ENCODE data around the gene ZBTB16.

The ZBTB16 gene

DNA sequence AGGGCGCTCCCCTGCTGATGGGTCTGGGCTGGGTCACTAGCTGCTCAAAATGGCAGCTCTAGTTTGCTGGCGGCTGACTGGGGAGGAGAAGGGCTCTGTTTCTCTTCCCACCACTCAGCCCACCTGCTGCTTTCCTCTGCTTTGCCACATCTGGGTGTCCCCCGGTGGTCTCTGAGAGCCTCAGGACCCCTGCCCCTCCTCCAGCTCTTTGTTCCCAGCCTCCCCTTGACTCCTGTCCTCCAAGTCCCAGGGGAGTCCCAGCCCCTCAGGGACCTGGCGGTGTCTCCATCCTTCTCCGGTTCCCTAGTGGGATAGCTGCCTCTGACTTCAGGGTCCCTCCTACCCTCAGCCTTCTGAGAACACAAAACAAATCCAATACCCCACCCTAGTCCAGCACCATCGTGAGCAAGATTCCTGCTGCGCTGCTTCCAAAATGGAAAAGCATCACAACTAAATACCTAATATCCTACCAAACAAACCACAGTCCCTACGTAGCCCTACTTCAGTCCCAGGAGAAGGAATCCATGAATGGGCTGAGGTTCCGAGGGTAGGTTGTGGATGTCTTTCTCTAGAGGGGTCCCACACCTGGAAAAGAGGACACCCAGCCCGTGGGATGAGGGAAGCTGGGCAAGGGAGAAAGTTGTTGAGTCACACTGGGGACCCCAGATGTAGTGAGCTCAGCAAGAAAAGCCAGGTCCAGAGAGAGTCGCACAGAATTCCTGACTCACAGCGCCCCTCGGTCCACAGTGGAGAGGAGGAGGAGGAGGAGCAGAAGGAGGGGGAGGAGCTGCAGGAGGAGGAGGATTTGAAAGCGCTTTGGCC, 191.7 kb downstream of the ZBTB16 start:
- no peak for DNase-seq

- no peak for DNase-seq
Measured at GRCh38 chr11:114251815-114252337, 192.4 kb downstream of the ZBTB16 start.

DNA sequence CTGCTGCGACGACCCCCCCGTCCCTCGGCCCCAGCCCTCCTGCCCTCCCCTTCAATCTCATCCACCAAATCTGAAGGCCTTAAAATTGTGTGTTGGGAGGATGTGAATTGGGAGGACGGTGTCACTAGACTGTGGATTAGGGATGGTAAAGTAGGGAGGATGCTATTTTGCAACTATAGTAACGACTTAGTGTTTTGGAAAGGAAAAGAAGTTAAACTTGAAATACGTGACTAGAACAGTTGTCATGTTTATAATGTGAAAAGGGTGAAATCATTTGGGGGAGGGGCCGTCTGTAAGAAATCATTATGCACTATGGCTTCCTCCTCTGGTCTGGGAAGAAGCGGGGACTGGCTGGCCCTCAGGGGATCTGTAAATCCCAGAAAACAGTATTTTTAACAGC, 193.3 kb downstream of the ZBTB16 start:
- no peak for DNase-seq

GRCh38 chr11:114253771-114254170, 194.3 kb downstream of the ZBTB16 start:
- no peak for DNase-seq

DNA sequence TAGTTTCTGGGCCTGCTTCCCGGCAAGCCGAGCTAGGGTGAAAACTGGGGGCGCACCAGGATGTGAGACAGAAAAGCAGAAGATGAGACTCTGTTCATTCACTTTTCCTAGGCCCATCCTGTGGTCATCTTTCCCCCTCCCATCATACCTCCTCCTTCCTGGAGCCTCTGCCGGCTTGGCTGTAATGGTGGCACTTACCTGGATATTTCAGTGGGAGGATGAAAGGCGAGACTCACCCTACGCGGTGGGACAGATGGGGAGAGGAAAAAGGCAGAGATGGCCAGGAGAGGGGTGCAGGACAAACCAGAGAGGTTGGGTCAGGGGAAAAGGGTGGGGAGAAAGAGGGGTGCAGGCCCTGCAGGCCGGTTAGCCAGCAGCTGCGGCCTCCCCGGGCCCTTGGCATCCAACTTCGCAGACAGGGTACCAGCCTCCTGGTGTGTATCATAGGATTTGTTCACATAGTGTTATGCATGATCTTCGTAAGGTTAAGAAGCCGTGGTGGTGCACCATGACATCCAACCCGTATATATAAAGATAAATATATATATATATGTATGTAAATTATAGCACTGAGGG, 195.1 kb downstream of the ZBTB16 start:
- no peak for DNase-seq

DNA sequence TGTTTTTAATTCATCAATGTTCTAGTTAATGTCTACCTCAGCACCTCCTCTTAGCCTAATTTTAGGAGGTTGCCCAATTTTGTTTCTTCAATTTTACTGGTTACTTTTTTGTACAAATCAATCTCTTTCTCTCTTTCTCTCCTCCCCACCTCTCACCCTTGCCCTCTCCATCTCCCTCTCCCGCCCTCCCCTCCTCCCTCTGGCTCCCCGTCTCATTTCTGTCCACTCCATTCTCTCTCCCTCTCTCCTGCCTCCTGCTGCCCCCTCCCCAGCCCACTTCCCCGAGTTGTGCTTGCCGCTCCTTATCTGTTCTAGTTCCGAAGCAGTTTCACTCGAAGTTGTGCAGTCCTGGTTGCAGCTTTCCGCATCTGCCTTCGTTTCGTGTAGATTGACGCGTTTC, 195.8 kb downstream of the ZBTB16 start:
- DNase-seq, result no peak

DNA sequence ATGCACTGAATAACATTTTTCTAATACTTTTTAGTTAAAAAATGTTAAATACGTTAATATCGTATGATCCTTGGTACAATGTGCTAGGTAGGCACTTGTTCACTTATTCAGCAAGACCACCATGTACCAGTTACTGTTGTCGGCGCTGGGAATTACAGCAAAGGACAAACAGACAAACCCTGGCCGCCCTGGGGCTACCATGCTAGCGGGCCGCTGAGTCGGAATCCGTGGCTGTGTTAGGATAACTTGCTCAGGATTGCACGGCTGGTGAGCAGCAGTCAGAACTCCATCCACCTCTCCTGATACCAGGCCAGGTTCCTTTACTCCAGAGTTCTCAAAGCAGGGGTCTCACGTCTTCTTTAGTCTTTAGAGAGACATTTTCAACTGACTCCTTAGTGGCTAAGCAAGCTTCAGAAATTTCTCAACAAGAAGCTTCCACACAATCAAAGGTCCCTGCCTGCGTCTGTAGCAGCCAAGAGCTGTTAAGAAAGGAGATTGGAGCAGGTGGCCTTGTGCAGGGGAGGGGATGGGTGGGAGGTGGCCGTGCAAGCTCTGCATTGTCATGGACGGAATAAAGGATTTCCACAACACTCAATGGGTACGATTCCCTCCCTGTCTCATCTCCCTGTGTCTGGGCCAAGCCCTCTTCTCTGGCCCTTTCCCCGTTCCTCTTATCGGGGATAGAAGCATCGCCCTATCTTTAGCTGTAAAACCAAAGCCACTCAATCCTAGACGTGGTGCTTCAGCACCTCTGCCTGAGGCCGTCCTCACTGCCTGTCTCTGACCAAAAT, 196.9 kb downstream of the ZBTB16 start:
- DNase-seq, result no peak

DNA sequence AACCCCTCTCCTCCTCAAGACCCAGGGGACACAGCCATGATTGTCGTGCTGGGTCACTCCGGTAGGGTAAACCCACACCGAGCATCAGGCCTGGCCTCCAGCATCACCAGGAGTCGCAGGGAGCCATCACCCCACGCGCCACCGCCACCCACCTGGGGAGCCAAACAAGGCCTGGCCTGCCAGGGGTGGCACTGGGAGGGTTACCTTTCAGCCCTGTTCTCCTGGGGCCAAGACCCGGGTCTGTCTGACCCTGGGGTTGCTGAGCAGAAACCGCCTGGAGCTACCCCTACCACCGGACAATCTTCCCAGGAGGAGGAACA, 197.4 kb downstream of the ZBTB16 start:
- DNase-seq, result no peak

- DNase-seq, result no peak
Measured at GRCh38 chr11:114257621-114258558, 198.4 kb downstream of the ZBTB16 start.

GRCh38 chr11:114258696-114259095, 199.2 kb downstream of the ZBTB16 start:
- DNase-seq, result no peak

GRCh38 chr11:114259124-114259526, 199.6 kb downstream of the ZBTB16 start:
- DNase-seq, result no peak

DNA sequence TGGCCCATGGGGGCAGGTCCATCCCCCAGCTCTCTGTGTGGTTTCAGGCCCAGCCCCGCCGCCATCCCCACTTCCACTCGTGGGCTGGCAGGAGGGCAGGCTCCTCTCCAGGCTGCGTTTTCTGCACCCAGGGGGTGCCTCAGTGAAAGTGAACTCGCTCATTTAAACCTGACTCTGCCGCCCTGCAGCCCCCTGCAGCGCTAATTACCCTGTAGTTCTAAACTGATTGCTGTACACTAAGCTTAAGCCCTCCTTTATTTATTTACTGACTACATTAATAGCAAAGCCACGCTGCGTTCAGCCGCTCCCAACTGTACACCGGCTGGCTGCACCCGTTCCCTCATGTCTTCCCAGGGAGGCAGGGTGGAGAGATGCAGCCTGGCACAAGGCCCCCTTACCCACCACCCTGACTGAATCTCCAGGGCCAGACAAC, 200.1 kb downstream of the ZBTB16 start:
- DNase-seq, result no peak

DNA sequence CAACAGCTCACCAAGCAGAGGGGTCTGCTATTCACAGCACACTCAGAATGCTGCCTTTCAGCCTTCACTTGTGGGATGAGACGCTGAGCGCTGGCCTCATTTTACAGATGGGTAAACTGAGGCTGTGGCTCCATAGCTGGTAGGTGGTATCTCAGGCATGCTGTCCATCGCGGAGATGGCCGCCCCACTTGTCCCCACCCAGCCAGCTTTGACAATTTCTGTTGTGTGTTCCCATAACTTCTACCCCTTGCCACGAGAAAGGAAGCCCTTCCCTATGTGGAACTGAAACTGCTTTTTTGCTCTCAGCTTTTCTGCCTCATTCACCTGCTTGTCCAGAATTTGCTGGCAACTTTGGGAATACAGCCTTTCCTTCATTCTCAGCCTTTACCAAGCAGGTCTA, 200.6 kb downstream of the ZBTB16 start:
- DNase-seq, result no peak

DNA sequence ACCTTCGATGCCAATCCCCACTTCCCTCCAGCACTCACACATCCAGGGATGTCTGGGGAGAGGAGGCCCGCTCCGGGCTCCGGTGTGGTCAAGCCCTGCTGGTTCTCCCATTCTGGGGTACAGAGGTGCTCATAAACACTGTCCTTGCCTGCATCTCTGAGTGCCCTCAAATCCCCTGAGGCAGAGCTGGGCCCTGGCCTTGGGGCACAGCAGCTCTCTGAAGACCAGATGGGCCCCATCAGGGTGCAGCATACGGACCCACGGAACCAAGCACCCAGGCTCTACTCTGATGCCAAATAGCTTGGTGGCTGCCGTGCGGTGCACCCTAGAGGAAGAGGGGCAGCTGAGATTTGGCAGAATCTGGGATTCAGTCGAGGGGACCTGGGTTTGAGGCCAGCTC, 201.0 kb downstream of the ZBTB16 start:
- DNase-seq, result no peak

DNA sequence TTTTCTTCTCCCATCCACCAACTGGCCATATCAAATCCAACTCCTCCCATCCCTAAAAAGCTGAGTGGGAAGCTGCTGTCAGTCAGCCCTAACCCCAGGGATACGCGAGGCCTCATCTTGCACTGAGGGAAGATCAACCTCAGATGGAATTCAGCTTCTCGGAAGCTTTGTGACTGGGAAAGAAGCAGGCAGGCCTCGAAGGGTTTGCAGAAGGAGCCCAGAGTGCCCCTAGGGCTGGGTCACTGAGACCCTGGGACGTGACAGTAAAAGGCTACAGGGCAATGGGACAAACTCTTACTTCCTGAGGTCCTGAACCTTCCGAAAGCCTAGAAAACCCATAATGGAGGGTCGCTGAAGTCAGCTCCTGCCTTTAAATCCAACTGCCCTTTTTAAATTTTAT, 202.3 kb downstream of the ZBTB16 start:
- DNase-seq, result no peak

DNA sequence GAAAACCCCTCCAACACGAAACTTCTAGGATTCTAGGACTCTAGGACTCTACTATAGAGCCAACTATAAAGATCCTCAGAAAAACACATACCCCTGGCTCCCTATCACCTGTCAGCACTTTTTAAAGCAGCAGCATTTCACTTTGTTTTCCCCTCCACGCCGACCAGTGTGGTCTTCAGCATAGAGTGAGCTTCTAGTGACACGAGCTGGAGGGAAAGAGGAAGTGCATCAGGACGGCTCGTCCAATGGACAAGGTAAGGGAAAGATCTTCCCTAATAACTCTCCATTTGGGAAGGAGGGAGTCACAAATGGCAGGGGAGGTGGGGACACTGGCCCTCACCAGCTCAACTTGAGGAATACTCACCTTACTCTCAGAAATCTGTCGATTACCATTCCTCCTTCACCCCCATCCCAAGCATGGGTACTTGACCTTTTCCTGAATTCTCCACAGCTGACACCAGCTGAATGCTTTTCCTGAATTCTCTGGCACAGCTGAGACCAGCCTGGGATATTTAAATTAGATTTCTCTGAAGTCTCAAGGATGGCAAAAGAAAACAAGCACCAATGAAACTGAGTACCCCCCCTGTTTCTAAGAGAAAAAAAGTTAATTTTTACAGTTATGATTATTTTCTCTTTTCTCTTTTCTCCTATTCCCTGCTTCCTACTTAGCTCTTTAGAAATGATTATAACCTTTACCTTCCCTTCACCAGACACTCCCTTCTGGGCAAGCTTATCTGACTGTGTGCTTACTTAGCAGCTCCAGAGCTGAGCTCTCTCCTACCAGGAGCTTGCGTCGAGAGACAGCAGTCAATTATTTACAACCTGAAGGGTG, 203.4 kb downstream of the ZBTB16 start:
- DNase-seq, result no peak

- no peak for DNase-seq
Measured at GRCh38 chr11:114263513-114264170, 204.1 kb downstream of the ZBTB16 start.

DNA sequence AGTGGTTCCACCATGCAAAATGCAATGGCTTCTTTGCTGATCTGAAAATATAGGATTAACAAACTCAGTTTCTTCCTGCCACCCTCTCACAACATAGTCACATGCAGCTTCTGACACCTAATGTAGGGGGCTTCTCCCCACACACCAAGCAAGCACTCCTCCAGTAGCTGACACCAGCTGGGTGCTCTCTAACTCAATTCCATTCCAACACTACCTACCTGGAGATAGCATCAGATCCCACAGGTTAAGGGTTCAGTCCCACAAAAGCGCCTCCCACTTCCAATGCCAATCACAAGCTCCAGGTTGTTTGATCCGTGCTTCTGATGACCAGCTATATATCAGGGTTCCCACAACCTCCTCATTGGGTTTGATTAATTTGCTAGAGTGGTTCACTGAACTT, 204.9 kb downstream of the ZBTB16 start:
- no peak for DNase-seq

- no peak for DNase-seq
Measured at GRCh38 chr11:114265122-114265878, 205.8 kb downstream of the ZBTB16 start.

GRCh38 chr11:114269498-114269897, 210.0 kb downstream of the ZBTB16 start:
- DNase-seq, result no peak

Measured in midbrain (tissue), 1 donor.